MCF 10A (cell line): ENCODE measurements around the gene HPCAL1. TPM values are rescaled to one million over a fixed set of nuclear protein-coding genes. Genes with fewer than 3 reads are reported as not detected.

Source experiments
- BruUV-seq: library from RNA; stranded (reverse); fragments of 400-500 nt; replicated peaks from 2 replicates; lab custom pipeline; 2021; lab: Mats Ljungman, UMichigan
- CTCF ChIA-PET: fragments of 300-600 bp; sonication (Branson Sonifier 250); formaldehyde crosslinking; extraction: SDS; loops from one replicate; lab custom pipeline; 2021; ENCODE audit warnings: antibody characterized with exemption, inconsistent platforms; lab: Yijun Ruan, JAX
- POLR2A ChIA-PET: fragments of 300-600, 350-650 bp; sonication (Branson Sonifier 250); formaldehyde crosslinking; extraction: SDS; loops from one replicate; lab custom pipeline; 2020; ENCODE audit warnings: antibody characterized with exemption, inconsistent platforms; lab: Yijun Ruan, JAX
- DNase-seq: peaks from one replicate; pipeline ENCODE4 v3.0.0-alpha.2; 2018; ENCODE audit not compliant: unreplicated experiment
- H3K27ac Mint-ChIP-seq: one replicate; pipeline ENCODE4 v1.8.0; 2022; ENCODE audit warnings: mild to moderate bottlenecking, low read depth, mixed read lengths; ENCODE audit not compliant: unreplicated experiment
- H3K27me3 Mint-ChIP-seq: one replicate; pipeline ENCODE4 v1.8.0; 2022; ENCODE audit warnings: mixed read lengths; ENCODE audit not compliant: insufficient read depth, unreplicated experiment
- H3K36me3 Mint-ChIP-seq: one replicate; pipeline ENCODE4 v1.8.0; 2022; ENCODE audit warnings: mild to moderate bottlenecking, moderate library complexity, mixed read lengths; ENCODE audit not compliant: insufficient read depth, unreplicated experiment
- H3K4me1 Mint-ChIP-seq: one replicate; pipeline ENCODE4 v1.8.0; 2022; ENCODE audit warnings: mixed read lengths; ENCODE audit not compliant: insufficient read depth, unreplicated experiment
- H3K4me3 Mint-ChIP-seq: one replicate; pipeline ENCODE4 v1.8.0; 2022; ENCODE audit warnings: mild to moderate bottlenecking, moderate library complexity, mixed read lengths; ENCODE audit not compliant: unreplicated experiment
- H3K9me3 Mint-ChIP-seq: one replicate; pipeline ENCODE4 v1.8.0; 2022; ENCODE audit warnings: mixed read lengths; ENCODE audit not compliant: unreplicated experiment
- intact Hi-C: fragments of 100-400 bp; cut with micrococcal nuclease; formaldehyde crosslinking; loops from 2 replicates; pipeline ENCODE4 v1.14.1; 2022
- total RNA-seq: library from RNA; stranded (reverse); gene quantifications from 2 replicates; pipeline ENCODE4 v1.2.3, GENCODE V29; 2022
- TF ChIP-seq, protein P1 (sequence below): fragments of 200-600 bp; IDR thresholded peaks from one replicate; pipeline ENCODE4 v1.8.0; 2022; ENCODE audit warnings: antibody characterized with exemption, mild to moderate bottlenecking; ENCODE audit not compliant: unreplicated experiment

The HPCAL1 gene
- total RNA-seq, 1 experiment from 2014 or later, result 144 TPM

DNA sequence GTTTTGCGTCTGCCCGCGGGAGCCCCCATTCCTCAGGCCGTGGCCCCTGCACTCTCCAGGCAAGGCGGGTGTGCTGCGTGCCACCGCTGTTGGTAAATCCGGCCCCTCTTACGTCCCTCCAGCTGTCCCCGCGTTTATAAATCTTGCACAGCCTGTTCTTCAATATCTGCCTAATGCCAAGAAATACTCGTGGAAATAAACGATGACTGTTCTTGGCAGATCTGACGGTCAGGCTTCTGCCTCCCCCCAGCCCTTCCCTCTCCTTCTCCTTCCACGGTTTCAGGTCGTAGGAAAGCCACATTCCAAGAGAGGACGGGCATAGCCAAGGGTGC is 124.9 kb downstream of the HPCAL1 start:
- TF ChIP-seq, protein P1, sequence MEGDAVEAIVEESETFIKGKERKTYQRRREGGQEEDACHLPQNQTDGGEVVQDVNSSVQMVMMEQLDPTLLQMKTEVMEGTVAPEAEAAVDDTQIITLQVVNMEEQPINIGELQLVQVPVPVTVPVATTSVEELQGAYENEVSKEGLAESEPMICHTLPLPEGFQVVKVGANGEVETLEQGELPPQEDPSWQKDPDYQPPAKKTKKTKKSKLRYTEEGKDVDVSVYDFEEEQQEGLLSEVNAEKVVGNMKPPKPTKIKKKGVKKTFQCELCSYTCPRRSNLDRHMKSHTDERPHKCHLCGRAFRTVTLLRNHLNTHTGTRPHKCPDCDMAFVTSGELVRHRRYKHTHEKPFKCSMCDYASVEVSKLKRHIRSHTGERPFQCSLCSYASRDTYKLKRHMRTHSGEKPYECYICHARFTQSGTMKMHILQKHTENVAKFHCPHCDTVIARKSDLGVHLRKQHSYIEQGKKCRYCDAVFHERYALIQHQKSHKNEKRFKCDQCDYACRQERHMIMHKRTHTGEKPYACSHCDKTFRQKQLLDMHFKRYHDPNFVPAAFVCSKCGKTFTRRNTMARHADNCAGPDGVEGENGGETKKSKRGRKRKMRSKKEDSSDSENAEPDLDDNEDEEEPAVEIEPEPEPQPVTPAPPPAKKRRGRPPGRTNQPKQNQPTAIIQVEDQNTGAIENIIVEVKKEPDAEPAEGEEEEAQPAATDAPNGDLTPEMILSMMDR, result no peak
- H3K27ac Mint-ChIP-seq, result no peak overlapping the region
- no TSS peak for BruUV-seq
- H3K9me3 Mint-ChIP-seq, result no peaks in the 10 kb centered on the region
- ChIA-PET CTCF (interaction anchor here (1.0 to 1.4 kb wide), 2 partner anchors 18 to 355 kb away, joined by 4 to 5 read pairs; no protein-coding TSS in a partner anchor), POLR2A (no interaction called here)
- H3K36me3 Mint-ChIP-seq, result peaks cover 20% of the 10 kb centered on the region
- intact Hi-C loops, result no loop called here
- H3K27me3 Mint-ChIP-seq, result no peaks in the 10 kb centered on the region
- H3K4me3 Mint-ChIP-seq, result no peak overlapping the region
- no peak for DNase-seq
- no peaks in the 10 kb centered on the region for H3K4me1 Mint-ChIP-seq

DNA sequence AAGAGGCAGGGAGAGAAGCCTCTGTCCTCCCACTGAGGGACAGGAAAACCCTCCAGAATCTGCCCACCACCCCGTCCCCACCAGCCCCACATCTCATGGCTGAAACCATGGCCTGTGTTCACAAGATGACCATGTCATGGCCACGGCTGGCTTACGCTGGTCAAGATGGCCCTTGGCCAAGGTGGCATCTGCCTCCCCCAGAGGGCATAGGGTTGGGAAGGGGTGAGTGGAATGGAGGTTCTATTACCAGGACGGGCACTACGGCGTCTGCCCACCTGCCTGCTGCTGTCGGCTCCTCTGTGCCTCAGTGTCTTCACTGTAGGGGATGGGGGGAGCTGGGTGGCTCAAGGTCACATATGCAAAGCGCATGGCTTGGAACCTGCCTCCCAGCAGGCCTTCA is 125.7 kb downstream of the HPCAL1 start:
- TF ChIP-seq, protein P1, result no peak
- DNase-seq, result no peak
- intact Hi-C loops, result no loop called here
- Mint-ChIP-seq H3K9me3 (no peaks in the 10 kb centered on the region), H3K36me3 (peaks cover 16% of the 10 kb centered on the region), H3K4me3 (no peak overlapping the region), H3K27me3 (no peaks in the 10 kb centered on the region), H3K27ac (no peak overlapping the region), H3K4me1 (no peaks in the 10 kb centered on the region)
- POLR2A ChIA-PET, result interaction anchor here (0.7 kb wide), 1 partner anchor 19 kb away, joined by 3 read pairs; no protein-coding TSS in a partner anchor
- BruUV-seq, result no TSS peak
- CTCF ChIA-PET, result interaction anchor here (1.2 to 1.4 kb wide), 2 partner anchors 19 to 356 kb away, joined by 5 to 9 read pairs; no protein-coding TSS in a partner anchor

DNA sequence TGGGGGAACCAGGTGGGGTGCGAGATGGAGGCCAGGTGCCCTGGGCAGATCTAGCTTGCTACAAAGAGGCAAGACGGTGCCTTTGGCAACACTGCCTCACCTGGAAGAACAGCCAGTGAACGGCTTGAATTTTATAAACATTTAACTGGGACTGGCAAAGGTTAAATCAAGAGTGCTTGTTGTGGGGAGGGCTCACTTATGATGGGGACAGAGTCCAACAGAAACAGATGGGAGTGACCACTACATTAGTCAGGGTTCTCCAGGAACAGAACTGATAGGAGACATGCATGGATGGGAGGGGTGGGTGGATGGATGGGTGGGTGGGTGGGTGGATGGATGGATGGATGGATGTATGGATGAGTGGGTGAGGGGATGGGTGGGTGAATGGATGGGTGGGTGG is 126.2 kb downstream of the HPCAL1 start:
- H3K27ac Mint-ChIP-seq, result no peak overlapping the region
- ChIA-PET CTCF (interaction anchor here (1.2 to 1.4 kb wide), 2 partner anchors 20 to 356 kb away, joined by 5 to 9 read pairs; no protein-coding TSS in a partner anchor), POLR2A (interaction anchor here (0.7 kb wide), 1 partner anchor 18 kb away, joined by 3 read pairs; no protein-coding TSS in a partner anchor)
- no peaks in the 10 kb centered on the region for H3K27me3 Mint-ChIP-seq
- BruUV-seq, result no TSS peak
- peaks cover 12% of the 10 kb centered on the region for H3K36me3 Mint-ChIP-seq
- no peak overlapping the region for H3K4me3 Mint-ChIP-seq
- TF ChIP-seq, protein P1, result no peak
- H3K4me1 Mint-ChIP-seq, result no peaks in the 10 kb centered on the region
- intact Hi-C loops, result no loop called here
- no peaks in the 10 kb centered on the region for H3K9me3 Mint-ChIP-seq
- no peak for DNase-seq

DNA sequence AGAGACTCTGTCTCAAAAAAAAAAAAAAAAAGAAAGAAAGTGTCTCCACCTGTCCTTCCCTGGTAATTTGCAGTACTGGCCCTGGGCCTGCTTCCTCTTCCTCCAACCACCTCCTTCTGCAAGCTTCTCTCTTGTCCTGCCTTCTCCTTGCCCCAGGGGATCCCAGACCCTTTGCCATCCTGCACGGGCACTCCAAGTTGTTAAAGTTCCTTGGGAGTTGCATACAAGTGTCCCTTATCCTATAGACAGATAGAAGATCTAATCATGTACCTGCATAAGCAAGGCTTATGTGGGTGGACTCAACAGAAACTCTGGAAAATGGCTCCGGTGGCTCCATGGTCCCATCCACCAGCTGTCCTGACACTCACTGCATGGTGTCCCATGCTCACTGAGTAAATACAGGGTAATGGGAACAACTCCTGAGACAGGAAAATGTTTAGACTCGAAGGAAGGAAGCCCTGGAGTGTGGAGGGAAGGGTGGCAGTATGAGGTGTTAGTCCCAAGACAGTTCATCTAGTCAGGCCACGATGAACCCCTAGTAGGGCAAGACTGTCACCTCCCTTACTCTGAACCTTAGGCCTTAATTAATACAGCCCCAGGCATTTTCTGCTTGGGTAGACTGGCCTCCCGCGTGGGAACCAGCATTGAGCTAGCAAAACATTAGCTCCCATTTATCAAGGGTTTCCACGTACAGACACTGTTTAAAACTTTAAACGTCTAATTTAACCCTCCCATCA is 128.3 kb downstream of the HPCAL1 start:
- Mint-ChIP-seq H3K4me3 (no peak overlapping the region), H3K27me3 (no peaks in the 10 kb centered on the region), H3K4me1 (no peaks in the 10 kb centered on the region), H3K36me3 (peaks cover 15% of the 10 kb centered on the region), H3K9me3 (no peaks in the 10 kb centered on the region), H3K27ac (no peak overlapping the region)
- ChIA-PET CTCF (interaction anchor here (0.6 to 2.7 kb wide), 7 partner anchors 14 to 359 kb away, joined by 3 to 15 read pairs (median 4); no protein-coding TSS in a partner anchor), POLR2A (interaction anchor here (0.6 to 1.3 kb wide), 2 partner anchors 291 to 307 kb away, joined by 3 to 5 read pairs; no protein-coding TSS in a partner anchor)
- intact Hi-C loops, result no loop called here
- BruUV-seq, result no TSS peak
- TF ChIP-seq, protein P1, result no peak
- DNase-seq, result no peak
